Measurements from ENCODE around the gene QPCTL.
A peak's percentile ranks its signal among the peaks of the same experiment; 100 is the strongest.

The QPCTL gene

DNA sequence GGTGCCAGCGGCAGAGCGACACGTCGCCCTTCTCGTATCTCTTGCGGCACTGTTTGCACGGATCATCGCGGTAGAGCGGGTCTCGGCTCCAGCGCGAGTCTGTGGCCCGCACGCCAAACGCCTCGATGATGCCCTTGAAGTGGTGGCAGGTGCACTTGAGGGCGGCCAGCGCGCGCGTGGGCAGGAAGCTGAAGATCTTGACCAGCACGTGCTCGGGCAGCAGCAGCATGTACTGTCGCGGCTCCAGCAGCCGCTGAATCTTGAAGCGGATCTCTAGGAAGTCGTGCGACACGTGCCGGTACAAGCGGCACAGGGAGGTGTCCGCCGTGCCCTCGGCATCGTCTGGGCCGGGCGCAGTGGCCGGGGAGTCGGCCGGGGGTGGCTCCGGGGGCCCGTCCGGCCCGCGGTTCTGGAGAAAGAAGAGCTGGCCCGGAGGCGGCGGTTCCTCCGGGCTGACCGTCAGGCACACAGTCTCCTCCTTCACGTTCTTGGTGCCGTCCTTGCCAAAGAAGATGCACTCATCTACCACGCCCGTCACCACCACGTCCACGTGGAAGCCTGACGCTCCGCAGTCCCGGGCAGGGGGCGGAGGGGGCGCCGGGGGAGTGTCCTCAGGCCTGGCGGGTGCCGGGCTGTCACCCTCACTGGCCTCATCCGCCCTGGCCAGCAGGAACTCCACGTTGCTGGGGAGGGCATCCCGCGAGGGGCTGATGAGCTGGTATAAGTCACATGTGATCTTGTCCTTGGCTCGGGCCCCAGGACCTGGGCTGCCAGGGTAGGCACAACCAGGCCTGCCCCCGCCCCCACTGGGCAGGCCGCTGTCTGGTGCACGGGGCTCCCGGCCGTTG, 19.6 kb downstream of the QPCTL start:
- Mint-ChIP-seq H3K4me3 (no peak overlapping the region), H3K9me3 (no peaks in the 10 kb centered on the region), H3K27me3 (ENCODE audit: low read depth) (no peaks in the 10 kb centered on the region), H3K36me3 (ENCODE audit: low read depth) (peaks cover 10% of the 10 kb centered on the region), H3K27ac (no peak overlapping the region), H3K4me1 (peaks cover 17% of the 10 kb centered on the region)
- TF ChIP-seq, protein P1, sequence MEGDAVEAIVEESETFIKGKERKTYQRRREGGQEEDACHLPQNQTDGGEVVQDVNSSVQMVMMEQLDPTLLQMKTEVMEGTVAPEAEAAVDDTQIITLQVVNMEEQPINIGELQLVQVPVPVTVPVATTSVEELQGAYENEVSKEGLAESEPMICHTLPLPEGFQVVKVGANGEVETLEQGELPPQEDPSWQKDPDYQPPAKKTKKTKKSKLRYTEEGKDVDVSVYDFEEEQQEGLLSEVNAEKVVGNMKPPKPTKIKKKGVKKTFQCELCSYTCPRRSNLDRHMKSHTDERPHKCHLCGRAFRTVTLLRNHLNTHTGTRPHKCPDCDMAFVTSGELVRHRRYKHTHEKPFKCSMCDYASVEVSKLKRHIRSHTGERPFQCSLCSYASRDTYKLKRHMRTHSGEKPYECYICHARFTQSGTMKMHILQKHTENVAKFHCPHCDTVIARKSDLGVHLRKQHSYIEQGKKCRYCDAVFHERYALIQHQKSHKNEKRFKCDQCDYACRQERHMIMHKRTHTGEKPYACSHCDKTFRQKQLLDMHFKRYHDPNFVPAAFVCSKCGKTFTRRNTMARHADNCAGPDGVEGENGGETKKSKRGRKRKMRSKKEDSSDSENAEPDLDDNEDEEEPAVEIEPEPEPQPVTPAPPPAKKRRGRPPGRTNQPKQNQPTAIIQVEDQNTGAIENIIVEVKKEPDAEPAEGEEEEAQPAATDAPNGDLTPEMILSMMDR (IDR thresholded peaks at IDR 0.05; ENCODE audit: unreplicated experiment in 3 of 3) = no peak

DNA sequence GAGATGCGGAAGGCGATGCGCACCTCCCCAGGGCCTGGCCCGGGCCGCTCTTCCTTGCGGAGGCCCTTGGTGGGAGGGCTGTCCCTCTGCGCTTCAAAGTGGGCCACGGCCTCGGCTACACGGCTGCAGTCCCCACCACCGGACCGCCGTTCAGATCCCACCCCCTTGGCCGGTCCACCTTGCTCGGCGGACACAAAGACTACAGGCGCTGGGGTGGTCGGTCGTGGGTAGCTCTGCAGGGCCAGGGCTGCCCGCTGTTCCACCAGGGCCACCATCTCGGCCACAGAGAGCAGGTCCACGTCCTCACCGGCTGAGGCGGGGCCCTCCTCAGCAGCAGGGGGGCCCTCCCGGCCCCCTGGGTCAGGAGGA, 20.2 kb downstream of the QPCTL start:
- Mint-ChIP-seq H3K4me1 (peaks cover 21% of the 10 kb centered on the region), H3K9me3 (no peaks in the 10 kb centered on the region), H3K4me3 (no peak overlapping the region), H3K36me3 (ENCODE audit: low read depth) (peaks cover 10% of the 10 kb centered on the region), H3K27ac (no peak overlapping the region), H3K27me3 (ENCODE audit: low read depth) (no peaks in the 10 kb centered on the region)
- TF ChIP-seq, protein P1 (IDR thresholded peaks at IDR 0.05; ENCODE audit: unreplicated experiment in 3 of 3) = no peak

DNA sequence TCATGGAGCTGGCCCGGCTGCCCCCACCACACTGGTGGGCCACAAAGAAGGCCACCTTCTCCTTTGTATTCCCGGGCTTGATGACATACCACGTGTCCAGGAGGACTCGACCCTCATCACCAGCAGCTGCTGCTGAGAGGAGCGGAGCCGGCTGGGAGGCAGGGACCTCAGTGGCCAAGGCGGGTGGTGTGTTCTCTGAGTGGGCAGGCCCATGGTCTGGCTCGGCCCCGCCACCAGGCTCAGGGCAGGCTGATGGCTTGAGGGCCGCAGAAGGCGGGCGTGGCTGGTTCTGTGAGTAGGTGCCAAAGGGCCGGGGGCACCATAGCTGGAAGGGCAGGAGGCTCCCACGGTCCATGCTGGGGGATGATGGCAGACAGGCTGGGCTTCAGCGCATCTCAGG, 20.7 kb downstream of the QPCTL start:
- Mint-ChIP-seq H3K4me3 (no peak overlapping the region), H3K4me1 (peaks cover 23% of the 10 kb centered on the region), H3K27me3 (ENCODE audit: low read depth) (no peaks in the 10 kb centered on the region), H3K36me3 (ENCODE audit: low read depth) (peaks cover 10% of the 10 kb centered on the region), H3K9me3 (no peaks in the 10 kb centered on the region), H3K27ac (no peak overlapping the region)
- TF ChIP-seq, protein P1 (IDR thresholded peaks at IDR 0.05; ENCODE audit: unreplicated experiment in 3 of 3) = no peak

DNA sequence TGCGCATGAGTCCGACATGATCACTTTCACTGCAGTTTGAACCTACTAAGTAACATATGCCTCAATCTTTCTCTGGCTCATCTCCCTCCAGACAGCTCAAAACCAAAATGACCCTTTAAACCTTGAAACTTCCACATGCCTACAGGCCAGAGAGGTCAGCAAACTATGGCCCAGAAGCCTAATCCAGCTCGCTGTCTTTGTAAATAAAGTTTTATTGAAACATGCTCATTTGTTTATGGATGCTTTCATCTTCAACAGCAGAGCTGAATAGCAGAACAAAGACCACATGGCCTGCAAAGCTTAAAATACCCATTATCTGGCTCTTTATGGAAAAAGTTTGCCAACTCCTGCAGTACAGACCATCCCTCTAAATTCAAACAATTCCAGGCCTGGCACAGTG, 22.7 kb downstream of the QPCTL start:
- TF ChIP-seq, protein P1 (IDR thresholded peaks at IDR 0.05; ENCODE audit: unreplicated experiment in 3 of 3) = no peak
- peaks cover 28% of the 10 kb centered on the region for H3K4me1 Mint-ChIP-seq
- no peak overlapping the region for H3K27ac Mint-ChIP-seq
- H3K4me3 Mint-ChIP-seq = peak overlapping the region; percentile 42 to 98 (median 45)
- H3K9me3 Mint-ChIP-seq = no peaks in the 10 kb centered on the region
- H3K36me3 Mint-ChIP-seq (ENCODE audit: low read depth) = peaks cover 25% of the 10 kb centered on the region
- H3K27me3 Mint-ChIP-seq (ENCODE audit: low read depth) = no peaks in the 10 kb centered on the region

DNA sequence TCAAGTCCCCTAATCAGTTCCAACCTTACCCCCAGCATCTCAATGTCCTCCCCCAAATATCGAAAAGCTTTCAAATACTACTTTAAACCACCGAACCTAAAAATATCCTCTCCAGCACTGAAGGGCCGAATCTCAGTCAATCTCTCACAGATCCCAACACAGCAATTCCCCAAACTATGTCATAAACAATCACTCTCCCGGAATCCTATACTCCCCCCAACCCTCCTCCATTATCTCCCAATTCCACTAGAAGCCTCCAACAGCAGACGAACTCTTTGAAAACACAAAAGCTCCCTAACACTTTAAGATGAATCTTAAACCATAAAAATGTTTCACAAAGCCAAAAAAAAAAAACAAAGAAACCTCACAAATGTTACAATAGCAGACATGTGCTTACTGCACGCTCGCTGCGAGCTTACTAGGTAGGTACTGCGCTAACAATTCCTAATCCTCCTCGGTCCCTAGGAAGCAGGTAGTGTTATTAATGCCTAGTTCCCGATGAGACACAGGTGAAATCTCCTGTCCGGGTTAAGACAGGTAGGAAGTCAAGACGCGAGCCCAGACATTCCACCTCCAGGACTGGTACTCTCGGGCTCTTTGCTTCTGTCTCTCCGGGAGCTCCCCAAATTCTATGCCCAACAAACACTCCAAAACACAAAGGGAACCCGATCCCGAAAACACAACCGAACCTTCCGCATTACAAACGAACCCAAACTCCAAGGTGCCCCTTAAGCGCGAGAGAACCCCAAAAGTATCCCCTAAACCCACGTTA, 24.1 kb downstream of the QPCTL start:
- Mint-ChIP-seq H3K27ac (peak overlapping the region; percentile 93 to 98 (median 97)), H3K27me3 (ENCODE audit: low read depth) (no peaks in the 10 kb centered on the region), H3K9me3 (no peaks in the 10 kb centered on the region), H3K4me3 (peak overlapping the region; percentile 90 to 98 (median 94)), H3K4me1 (peaks cover 22% of the 10 kb centered on the region), H3K36me3 (ENCODE audit: low read depth) (peaks cover 15% of the 10 kb centered on the region)
- TF ChIP-seq, protein P1 (IDR thresholded peaks at IDR 0.05; ENCODE audit: unreplicated experiment in 3 of 3) = no peak
